ENCODE results near the gene LHX5.

LHX5 gene

DNA sequence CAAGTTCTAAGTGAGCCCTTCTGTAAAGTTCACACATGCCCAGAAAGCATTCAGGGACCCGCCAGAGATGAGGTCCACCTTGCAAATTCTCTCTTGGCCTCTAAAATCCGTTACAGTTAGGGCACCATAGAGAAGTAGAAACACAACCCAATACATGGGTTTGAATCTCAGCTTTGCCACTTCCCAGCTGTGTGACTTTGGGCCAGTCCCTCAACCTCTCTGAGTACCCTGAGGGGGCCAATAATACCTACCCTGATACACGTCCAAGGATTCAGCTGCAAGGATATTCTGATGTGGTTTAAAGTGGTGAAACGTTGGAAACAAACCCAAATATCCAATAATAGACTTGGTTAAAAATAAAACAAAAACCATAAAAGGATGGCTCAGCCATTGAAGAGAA is 11.7 kb downstream of the LHX5 start:
- DNase-seq (ENCODE audit: low read depth) = no peak
- H3K4me3 ChIP-seq (ENCODE audit: low read depth, low read length) = no peak overlapping the region
- TF ChIP-seq, protein P1, sequence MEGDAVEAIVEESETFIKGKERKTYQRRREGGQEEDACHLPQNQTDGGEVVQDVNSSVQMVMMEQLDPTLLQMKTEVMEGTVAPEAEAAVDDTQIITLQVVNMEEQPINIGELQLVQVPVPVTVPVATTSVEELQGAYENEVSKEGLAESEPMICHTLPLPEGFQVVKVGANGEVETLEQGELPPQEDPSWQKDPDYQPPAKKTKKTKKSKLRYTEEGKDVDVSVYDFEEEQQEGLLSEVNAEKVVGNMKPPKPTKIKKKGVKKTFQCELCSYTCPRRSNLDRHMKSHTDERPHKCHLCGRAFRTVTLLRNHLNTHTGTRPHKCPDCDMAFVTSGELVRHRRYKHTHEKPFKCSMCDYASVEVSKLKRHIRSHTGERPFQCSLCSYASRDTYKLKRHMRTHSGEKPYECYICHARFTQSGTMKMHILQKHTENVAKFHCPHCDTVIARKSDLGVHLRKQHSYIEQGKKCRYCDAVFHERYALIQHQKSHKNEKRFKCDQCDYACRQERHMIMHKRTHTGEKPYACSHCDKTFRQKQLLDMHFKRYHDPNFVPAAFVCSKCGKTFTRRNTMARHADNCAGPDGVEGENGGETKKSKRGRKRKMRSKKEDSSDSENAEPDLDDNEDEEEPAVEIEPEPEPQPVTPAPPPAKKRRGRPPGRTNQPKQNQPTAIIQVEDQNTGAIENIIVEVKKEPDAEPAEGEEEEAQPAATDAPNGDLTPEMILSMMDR (IDR thresholded peaks at IDR 0.05; ENCODE audit: control insufficient read depth, extremely low read depth, insufficient read depth) = no peak

DNA sequence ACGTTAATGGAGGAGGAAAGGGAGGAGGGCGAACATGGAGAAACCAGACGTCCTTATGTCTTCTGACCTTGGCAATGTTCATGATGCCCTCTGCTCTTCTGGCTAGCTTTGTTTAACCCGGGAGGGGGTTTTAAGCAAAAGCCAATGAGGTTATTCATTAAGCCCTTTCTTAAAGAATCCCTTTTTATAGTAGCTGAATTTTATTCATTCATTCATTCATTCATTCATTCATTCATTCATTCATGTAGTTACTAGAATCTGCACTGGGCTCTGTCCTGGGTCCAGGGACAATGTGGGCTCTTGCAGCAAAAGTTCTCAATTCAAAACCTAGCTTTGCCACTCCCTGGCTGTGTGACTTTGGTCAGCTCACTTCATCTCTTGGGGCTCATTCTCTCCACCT is 14.0 kb downstream of the LHX5 start:
- DNase-seq (ENCODE audit: low read depth) = no peak
- H3K4me3 ChIP-seq (ENCODE audit: low read depth, low read length) = no peak overlapping the region
- TF ChIP-seq, protein P1 (IDR thresholded peaks at IDR 0.05; ENCODE audit: control insufficient read depth, extremely low read depth, insufficient read depth) = no peak

DNA sequence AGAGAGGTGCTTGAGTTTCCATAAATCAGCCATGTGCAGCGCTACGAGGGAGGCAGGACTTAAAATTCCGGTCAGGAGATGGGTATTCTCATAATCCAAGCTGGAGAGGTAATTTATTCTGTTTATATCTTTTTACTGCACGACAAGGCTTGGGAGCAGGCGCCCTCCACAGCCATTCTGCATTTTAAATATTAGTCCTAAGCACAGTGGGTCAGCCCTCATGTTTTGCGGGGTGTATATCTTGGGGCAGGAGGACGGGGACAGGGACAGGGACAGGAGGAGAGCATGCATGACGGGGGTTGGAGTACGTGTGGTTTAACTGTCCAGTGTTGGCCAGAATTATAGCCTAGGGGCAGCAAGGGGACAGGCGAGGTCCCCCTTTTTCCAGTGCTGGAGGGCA is 14.5 kb downstream of the LHX5 start:
- DNase-seq (ENCODE audit: low read depth) = no peak
- H3K4me3 ChIP-seq (ENCODE audit: low read depth, low read length) = no peak overlapping the region
- TF ChIP-seq, protein P1 (IDR thresholded peaks at IDR 0.05; ENCODE audit: control insufficient read depth, extremely low read depth, insufficient read depth) = no peak

DNA sequence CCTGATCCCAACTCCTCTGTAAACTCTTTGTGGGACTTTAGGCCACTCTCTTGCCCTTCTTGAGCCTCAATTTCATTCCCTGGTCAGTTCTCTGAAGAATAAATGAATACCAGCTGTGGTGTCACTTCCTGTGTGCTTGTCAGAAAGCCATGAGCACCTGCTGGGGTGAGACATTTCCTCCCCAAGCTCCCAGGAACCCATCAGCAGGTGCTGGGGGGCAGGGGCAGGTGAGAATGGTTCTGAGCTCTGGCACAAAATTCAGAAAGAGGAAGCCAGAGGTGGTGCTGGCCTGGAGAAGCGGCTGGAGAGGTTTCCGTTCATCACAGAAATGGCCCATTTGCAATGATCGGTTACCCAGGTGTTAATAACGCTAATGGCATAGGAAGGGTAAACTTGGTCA is 14.9 kb downstream of the LHX5 start:
- H3K4me3 ChIP-seq (ENCODE audit: low read depth, low read length) = no peak overlapping the region
- DNase-seq (ENCODE audit: low read depth) = no peak
- TF ChIP-seq, protein P1 (IDR thresholded peaks at IDR 0.05; ENCODE audit: control insufficient read depth, extremely low read depth, insufficient read depth) = no peak

DNA sequence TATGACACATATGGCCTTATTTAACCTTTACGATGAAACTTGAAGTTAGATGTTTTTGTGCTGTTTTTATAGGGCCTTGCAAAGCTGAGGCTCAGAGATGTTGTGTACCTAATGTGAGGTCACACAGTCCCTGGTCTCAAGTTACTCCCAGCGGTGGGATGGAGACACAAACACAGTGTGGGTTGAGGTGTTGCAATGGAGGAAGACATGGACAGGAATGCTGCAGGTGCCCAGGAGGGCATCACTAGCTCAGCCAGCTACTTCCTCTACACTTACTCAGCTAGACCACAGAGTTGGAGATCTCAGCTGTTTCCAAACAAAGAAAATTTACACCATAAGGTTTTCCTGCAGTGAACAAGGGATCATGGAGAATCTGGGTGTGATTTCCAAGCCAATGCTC is 15.5 kb downstream of the LHX5 start:
- TF ChIP-seq, protein P1 (IDR thresholded peaks at IDR 0.05; ENCODE audit: control insufficient read depth, extremely low read depth, insufficient read depth) = no peak
- H3K4me3 ChIP-seq (ENCODE audit: low read depth, low read length) = no peak overlapping the region
- no peak for DNase-seq (ENCODE audit: low read depth)

DNA sequence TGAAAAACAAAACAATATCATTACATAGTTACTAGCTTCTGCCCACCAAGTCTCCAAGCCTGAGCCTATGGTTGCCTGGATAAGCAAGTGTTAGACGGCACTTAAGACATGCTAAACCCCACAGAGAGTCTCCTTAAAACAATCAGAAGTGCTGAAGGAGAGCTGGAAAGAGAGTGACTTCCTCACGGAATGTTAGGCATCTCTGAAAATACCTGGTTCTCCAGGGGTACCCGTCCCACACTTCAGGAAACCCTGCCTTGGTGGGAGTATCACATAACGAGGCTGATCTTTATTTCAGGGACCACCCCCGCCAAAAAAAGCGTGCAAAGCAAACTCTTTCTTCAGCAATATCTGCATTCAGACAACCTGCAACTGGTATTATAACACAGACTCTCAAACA is 18.3 kb downstream of the LHX5 start:
- TF ChIP-seq, protein P1 (IDR thresholded peaks at IDR 0.05; ENCODE audit: control insufficient read depth, extremely low read depth, insufficient read depth) = no peak
- no peak overlapping the region for H3K4me3 ChIP-seq (ENCODE audit: low read depth, low read length)
- no peak for DNase-seq (ENCODE audit: low read depth)

DNA sequence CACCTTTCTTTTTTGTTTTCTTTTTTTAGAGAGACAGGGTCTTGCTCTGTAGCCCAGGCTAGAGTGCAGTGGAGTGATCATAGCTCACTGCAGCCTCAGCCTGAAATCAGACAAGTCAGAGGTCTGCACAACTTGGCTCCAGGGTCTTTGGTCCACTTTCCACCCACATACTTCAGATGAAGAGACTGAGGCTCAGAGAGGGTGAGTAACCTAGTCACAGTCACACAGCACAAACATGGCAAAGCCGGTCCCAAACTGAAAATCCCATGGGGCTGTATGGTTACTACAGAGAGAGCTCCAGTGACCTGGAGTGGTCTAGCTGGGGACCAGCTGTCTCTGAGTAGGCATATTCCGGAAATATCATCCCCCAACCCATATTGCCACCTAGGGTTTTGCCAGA is 19.2 kb downstream of the LHX5 start:
- no peak for DNase-seq (ENCODE audit: low read depth)
- no peak overlapping the region for H3K4me3 ChIP-seq (ENCODE audit: low read depth, low read length)
- TF ChIP-seq, protein P1 (IDR thresholded peaks at IDR 0.05; ENCODE audit: control insufficient read depth, extremely low read depth, insufficient read depth) = no peak
